ENCODE results near the gene RPL39.

- TF ChIP-seq, protein P1, sequence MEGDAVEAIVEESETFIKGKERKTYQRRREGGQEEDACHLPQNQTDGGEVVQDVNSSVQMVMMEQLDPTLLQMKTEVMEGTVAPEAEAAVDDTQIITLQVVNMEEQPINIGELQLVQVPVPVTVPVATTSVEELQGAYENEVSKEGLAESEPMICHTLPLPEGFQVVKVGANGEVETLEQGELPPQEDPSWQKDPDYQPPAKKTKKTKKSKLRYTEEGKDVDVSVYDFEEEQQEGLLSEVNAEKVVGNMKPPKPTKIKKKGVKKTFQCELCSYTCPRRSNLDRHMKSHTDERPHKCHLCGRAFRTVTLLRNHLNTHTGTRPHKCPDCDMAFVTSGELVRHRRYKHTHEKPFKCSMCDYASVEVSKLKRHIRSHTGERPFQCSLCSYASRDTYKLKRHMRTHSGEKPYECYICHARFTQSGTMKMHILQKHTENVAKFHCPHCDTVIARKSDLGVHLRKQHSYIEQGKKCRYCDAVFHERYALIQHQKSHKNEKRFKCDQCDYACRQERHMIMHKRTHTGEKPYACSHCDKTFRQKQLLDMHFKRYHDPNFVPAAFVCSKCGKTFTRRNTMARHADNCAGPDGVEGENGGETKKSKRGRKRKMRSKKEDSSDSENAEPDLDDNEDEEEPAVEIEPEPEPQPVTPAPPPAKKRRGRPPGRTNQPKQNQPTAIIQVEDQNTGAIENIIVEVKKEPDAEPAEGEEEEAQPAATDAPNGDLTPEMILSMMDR (IDR thresholded peaks at IDR 0.05), result no peak
- TF ChIP-seq ZFX (IDR thresholded peaks at IDR 0.05; ENCODE audit: borderline replicate concordance), result no peak
Observed at GRCh38 chrX:119790977-119791436, 423 bp downstream of the RPL39 start.

Data from 22Rv1 (cell line).